ENCODE data around the gene NABP2. TPM values are rescaled to one million over a fixed set of nuclear protein-coding genes. Genes with fewer than 3 reads are reported as not detected.
A peak's percentile ranks its signal among the peaks of the same experiment; 100 is the strongest.

NABP2 gene
- total RNA-seq, 1 donor from 2014 or later, result 27.9 TPM

DNA sequence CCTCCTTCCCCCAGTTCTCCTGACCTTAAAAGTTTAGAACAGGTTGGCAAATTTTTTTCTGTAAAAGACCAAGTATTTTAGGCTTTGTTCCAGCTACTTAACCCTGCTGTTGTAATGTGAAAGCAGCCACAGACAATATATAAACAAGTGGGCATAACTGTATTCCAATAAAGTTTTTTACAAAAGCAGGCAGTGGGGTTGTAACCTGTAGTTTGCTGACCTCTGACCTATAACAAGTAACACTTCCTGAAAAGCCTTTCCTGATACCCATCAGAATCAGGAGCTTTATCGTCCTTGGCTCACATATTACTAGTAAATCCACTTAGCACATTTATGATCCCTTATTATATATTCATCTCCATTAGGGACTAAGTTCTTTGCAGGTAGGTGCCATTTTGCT, 21.8 kb upstream of the NABP2 start:
- Histone ChIP-seq H3K79me2 (ENCODE audit: low read depth) (no peaks in the 10 kb centered on the region), H3K36me3 (no peaks in the 10 kb centered on the region), H4K20me1 (ENCODE audit: low read depth) (no peaks in the 10 kb centered on the region), H3F3A (ENCODE audit: low read depth) (peaks cover 26% of the 10 kb centered on the region), H3K27ac (peak overlapping the region; percentile 6), H3K4me2 (no peak overlapping the region), H3K4me3 (no peak overlapping the region), H3K9ac (no peak overlapping the region), H2AFZ (replicated peaks) (no peak overlapping the region), H3K9me3 (ENCODE audit: low read depth) (no peaks in the 10 kb centered on the region), H3K27me3 (no peaks in the 10 kb centered on the region), H3K4me1 (no peaks in the 10 kb centered on the region)
- H3K4me3 Mint-ChIP-seq, result no peak overlapping the region
- no peak overlapping the region for H3K27ac Mint-ChIP-seq
- DNase-seq (ENCODE audit: low spot score), result no peak
- no peaks in the 10 kb centered on the region for H3K9me3 Mint-ChIP-seq
- TF ChIP-seq CTCF (IDR thresholded peaks at IDR 0.05), result no peak
- no peak for TF ChIP-seq EZH2phosphoT487 (IDR thresholded peaks at IDR 0.05)
- TF ChIP-seq EZH2 (IDR thresholded peaks at IDR 0.05), result no peak
- H3K36me3 Mint-ChIP-seq, result peaks cover 8% of the 10 kb centered on the region
- H3K27me3 Mint-ChIP-seq (ENCODE audit: insufficient read depth, low read depth), result peaks cover 2% of the 10 kb centered on the region
- H3K4me1 Mint-ChIP-seq, result no peaks in the 10 kb centered on the region

- Histone ChIP-seq H3K9me3 (ENCODE audit: low read depth) (no peaks in the 10 kb centered on the region), H3K4me2 (no peak overlapping the region), H2AFZ (replicated peaks) (no peak overlapping the region), H3K4me3 (no peak overlapping the region), H3K36me3 (no peaks in the 10 kb centered on the region), H3K9ac (no peak overlapping the region), H3K4me1 (no peaks in the 10 kb centered on the region), H4K20me1 (ENCODE audit: low read depth) (no peaks in the 10 kb centered on the region), H3K27ac (peak overlapping the region; percentile 6), H3K79me2 (ENCODE audit: low read depth) (no peaks in the 10 kb centered on the region), H3K27me3 (no peaks in the 10 kb centered on the region), H3F3A (ENCODE audit: low read depth) (peaks cover 30% of the 10 kb centered on the region)
- TF ChIP-seq EZH2 (IDR thresholded peaks at IDR 0.05) (no peak), EZH2phosphoT487 (IDR thresholded peaks at IDR 0.05) (no peak), CTCF (IDR thresholded peaks at IDR 0.05) (no peak)
- no peak overlapping the region for H3K4me3 Mint-ChIP-seq
- no peak for DNase-seq (ENCODE audit: low spot score)
- no peaks in the 10 kb centered on the region for H3K4me1 Mint-ChIP-seq
- H3K9me3 Mint-ChIP-seq, result no peaks in the 10 kb centered on the region
- H3K27me3 Mint-ChIP-seq (ENCODE audit: insufficient read depth, low read depth), result no peaks in the 10 kb centered on the region
- peaks cover 11% of the 10 kb centered on the region for H3K36me3 Mint-ChIP-seq
- no peak overlapping the region for H3K27ac Mint-ChIP-seq
Measured at GRCh38 chr12:56202838-56203237, 21.3 kb upstream of the NABP2 start.

DNA sequence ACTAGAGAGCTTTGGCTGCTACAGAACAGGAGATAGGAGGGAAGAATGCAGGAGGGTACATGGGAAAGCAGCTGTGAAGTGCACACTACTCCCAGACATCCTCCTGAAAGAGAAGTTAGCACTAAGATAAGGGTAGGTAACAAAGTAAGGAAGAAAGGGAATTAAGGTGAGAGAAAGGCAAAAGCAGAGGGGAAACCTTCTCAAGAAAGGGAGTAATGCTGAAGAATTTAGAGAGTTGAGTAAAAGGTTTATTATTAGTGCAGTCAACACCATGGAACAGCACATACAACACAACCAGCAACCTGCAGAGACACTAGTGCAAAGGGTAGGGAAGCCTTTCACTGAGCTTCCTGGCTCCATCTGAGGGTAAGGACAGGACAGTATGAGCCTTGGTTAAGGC, 19.9 kb upstream of the NABP2 start:
- H3K4me3 Mint-ChIP-seq, result no peak overlapping the region
- H3K4me3 ChIP-seq, result no peak overlapping the region
- H3K36me3 ChIP-seq, result no peaks in the 10 kb centered on the region
- no peak overlapping the region for H3K9ac ChIP-seq
- no peaks in the 10 kb centered on the region for H3K4me1 ChIP-seq
- H3K9me3 Mint-ChIP-seq, result no peaks in the 10 kb centered on the region
- H3K27me3 ChIP-seq, result no peaks in the 10 kb centered on the region
- no peak overlapping the region for H2AFZ ChIP-seq (replicated peaks)
- TF ChIP-seq EZH2 (IDR thresholded peaks at IDR 0.05) (no peak), CTCF (IDR thresholded peaks at IDR 0.05) (no peak), EZH2phosphoT487 (IDR thresholded peaks at IDR 0.05) (no peak)
- no peaks in the 10 kb centered on the region for H3K79me2 ChIP-seq (ENCODE audit: low read depth)
- H3K27me3 Mint-ChIP-seq (ENCODE audit: insufficient read depth, low read depth), result no peaks in the 10 kb centered on the region
- no peak overlapping the region for H3K27ac Mint-ChIP-seq
- H3K4me1 Mint-ChIP-seq, result no peaks in the 10 kb centered on the region
- peaks cover 16% of the 10 kb centered on the region for H3K36me3 Mint-ChIP-seq
- DNase-seq (ENCODE audit: low spot score), result no peak
- H3K9me3 ChIP-seq (ENCODE audit: low read depth), result no peaks in the 10 kb centered on the region
- no peak overlapping the region for H3K27ac ChIP-seq
- H4K20me1 ChIP-seq (ENCODE audit: low read depth), result no peaks in the 10 kb centered on the region
- H3K4me2 ChIP-seq, result no peak overlapping the region
- peaks cover 34% of the 10 kb centered on the region for H3F3A ChIP-seq (ENCODE audit: low read depth)
